H1 (cell line): Measurements from ENCODE around the gene TFB1M. TPM values are rescaled to one million over a fixed set of nuclear protein-coding genes. Genes with fewer than 3 reads are reported as not detected.

Experiments
- ASH2L ChIP-seq: fragments of 200-600, 300-600 bp; sonication (generic); IDR thresholded peaks from one replicate; pipeline ENCODE4 v1.7.1; 2017; ENCODE audit warnings: low read length
- KDM4A ChIP-seq: IDR thresholded peaks from one replicate; pipeline ENCODE4 v1.7.1; 2012; ENCODE audit warnings: low read depth, mild to moderate bottlenecking, moderate library complexity, low read length, inconsistent platforms; ENCODE audit not compliant: severe bottlenecking
- TEAD4 ChIP-seq: IDR thresholded peaks from 2 replicates; pipeline ENCODE4 v1.6.1; 2012; ENCODE audit warnings: low read depth, low read length, inconsistent platforms, mixed read lengths
- polyA plus RNA-seq, 7 experiments: library from polyadenylated mRNA; depleted of rRNA in 3 of 7; stranded (reverse) in 5 of 7; unstranded in 2 of 7; fragments of >200 nt in 5 of 7; fragments of 200-250 nt in 2 of 7; gene quantifications; 1 replicate in 5 of 7; 2 replicates in 1 of 7; 4 replicates in 1 of 7; pipeline versions ENCODE4 v1.2.1 to v1.2.3, GENCODE V29; 2011 to 2013; ENCODE audit warnings: missing spikeins in 2 of 7, mixed read lengths in 2 of 7
- total RNA-seq: library from RNA; stranded (reverse); fragmentation: NEBNext Ultra II Directional; extraction: Animal tissue kit (Norgen Biotek cat#: 25700); gene quantifications from 2 replicates; pipeline ENCODE4 v1.2.1, GENCODE V29; 2021

TFB1M gene
- total and polyA plus RNA-seq, 2 of the 8 experiments (the other 6 are each of a cell fraction or from before 2014, with no cell fraction given): 28.2 to 49.4 TPM

- no peak for TF ChIP-seq ASH2L
- no peak for TF ChIP-seq TEAD4
- TF ChIP-seq KDM4A: no peak
Measured at GRCh38 chr6:155234167-155234566, 80.1 kb downstream of the TFB1M start (continued).
